A549 (cell line): ENCODE measurements around the gene BLACAT1. TPM values are rescaled to one million over a fixed set of nuclear protein-coding genes. Genes with fewer than 3 reads are reported as not detected.
"Not testable (repeated sequence)": the region's sequence is repeated elsewhere in the genome, so short reads cannot be mapped to it uniquely, and the experiment has no call there.

Experiments
- ATAC-seq, 2 experiments: fragments of 200-7000 bp in 1 of 2; fragments of >200 bp in 1 of 2; cut with Nextera tagmentation in 1 of 2; cut with Tn5 transposase in 1 of 2; 3 replicates each; pipeline versions ENCODE4 v1.8.0 to v1.9.1; 2018 to 2020; ENCODE audit warnings: mild to moderate bottlenecking in 1 of 2, moderate library complexity in 1 of 2
- CTCF ChIA-PET: fragments of 300-600 bp; sonication (Branson Sonifier 250); formaldehyde crosslinking; extraction: SDS; loops from one replicate; lab custom pipeline; 2021; ENCODE audit warnings: antibody characterized with exemption, inconsistent platforms; lab: Yijun Ruan, JAX
- POLR2A ChIA-PET: fragments of 350-600 bp; formaldehyde crosslinking; extraction: SDS; loops from one replicate; lab custom pipeline; 2021; ENCODE audit warnings: antibody characterized with exemption, inconsistent platforms; lab: Yijun Ruan, JAX
- DNase-seq, 2 experiments: peaks; one replicate each; pipeline versions ENCODE4 v3.0.0 to v3.0.0-alpha.2; 2011 to 2016; ENCODE audit warnings: low read depth in 1 of 2, low spot score in 1 of 2
- FAIRE-seq: peaks from 2 replicates; lab custom pipeline; 2011; peaks lifted over from hg19 to GRCh38; lab: Jason Lieb, UNC
- H3K27ac ChIP-seq, 2 experiments: fragments of >200 bp; sonication (Bioruptor Twin); formaldehyde crosslinking; 3 replicates each; pipeline ENCODE4 v1.5.1; 2016 to 2017
- H3K4me1 ChIP-seq: fragments of >200 bp; sonication (Bioruptor Twin); formaldehyde crosslinking; 3 replicates; pipeline ENCODE4 v1.6.1; 2016
- H3K4me2 ChIP-seq: fragments of >200 bp; sonication (Bioruptor Twin); formaldehyde crosslinking; 3 replicates; pipeline ENCODE4 v1.6.1; 2016
- H3K4me3 ChIP-seq: fragments of >200 bp; sonication (Bioruptor Twin); formaldehyde crosslinking; 3 replicates; pipeline ENCODE4 v1.5.1; 2016
- H3K9me3 ChIP-seq: fragments of >200 bp; sonication (Bioruptor Twin); formaldehyde crosslinking; 3 replicates; pipeline ENCODE4 v1.6.1; 2016
- CHD2 ChIP-seq: fragments of 150-350 bp; IDR thresholded peaks from 2 replicates; pipeline ENCODE4 v1.6.1; 2014; ENCODE audit warnings: low read length; ENCODE audit not compliant: partially characterized antibody
- FOSL2 ChIP-seq, 2 experiments: fragments of 450-650 bp in 1 of 2; fragments of >200 bp in 1 of 2; sonication (Bioruptor Twin) in 1 of 2; formaldehyde crosslinking; IDR thresholded peaks; 2 replicates each; pipeline versions ENCODE4 v1.5.0 to v1.6.1; 2016 to 2020; ENCODE audit warnings: mild to moderate bottlenecking in 1 of 2, moderate library complexity in 1 of 2
- GATA3 ChIP-seq: IDR thresholded peaks from 2 replicates; pipeline ENCODE4 v1.6.1; 2012; ENCODE audit warnings: borderline replicate concordance
- JUN ChIP-seq, 2 experiments: fragments of >200 bp; sonication (Bioruptor Twin); formaldehyde crosslinking; IDR thresholded peaks; 2 replicates in 1 of 2; 3 replicates in 1 of 2; pipeline ENCODE4 v1.6.1; 2016 to 2017
- KDM1A ChIP-seq: fragments of 200-600 bp; sonication (generic); IDR thresholded peaks from 2 replicates; pipeline ENCODE4 v1.6.1; 2016; ENCODE audit warnings: low read depth, mild to moderate bottlenecking
- RAD21 ChIP-seq, 2 experiments: fragments of >200 bp in 1 of 2; sonication (Bioruptor Twin) in 1 of 2; formaldehyde crosslinking in 1 of 2; IDR thresholded peaks in 1 of 2; conservative IDR thresholded peaks in 1 of 2; 2 replicates in 1 of 2; 3 replicates in 1 of 2; pipeline ENCODE4 v1.6.1; 2012 to 2018; ENCODE audit warnings: inconsistent platforms in 1 of 2
- ZC3H11A ChIP-seq: fragments of 450-650 bp; IDR thresholded peaks from 2 replicates; pipeline ENCODE4 v1.6.1; 2014; ENCODE audit warnings: antibody characterized with exemption, mild to moderate bottlenecking
- ZNF302 ChIP-seq: fragments of 250-450 bp; sonication (Bioruptor Pico); IDR thresholded peaks from 2 replicates; pipeline ENCODE4 v1.9.0; 2021; ENCODE audit warnings: inconsistent platforms, mild to moderate bottlenecking, moderate library complexity
- WGBS: methylation state at CpG from one replicate; pipeline ENCODE4 v1.1.6; 2017; ENCODE audit errors: missing lambda C conversion rate; 5-methylcytosine and 5-hydroxymethylcytosine counted together
- polyA plus RNA-seq, 4 experiments: library from polyadenylated mRNA; depleted of rRNA in 3 of 4; stranded (reverse); fragments of >200 nt; fragmentation: RNase III in 1 of 4; extraction: RNeasy Plus Mini Kit Qiagen cat#74134 plus additional on column Dnase treatment in 1 of 4; gene quantifications; 2 replicates in 3 of 4; 3 replicates in 1 of 4; pipeline ENCODE4 v1.2.3, GENCODE V29; 2011 to 2017
- small RNA-seq, 6 experiments: library from RNA; depleted of rRNA; stranded (forward); fragments of <200 nt; gene quantifications; one replicate each; pipeline ENCODE3, GENCODE V24; 2012

Gene BLACAT1
- polyA plus RNA-seq, 2 of the 4 experiments (the other 2 are of a cell fraction) = 0.09 TPM; not detected in 1

DNA sequence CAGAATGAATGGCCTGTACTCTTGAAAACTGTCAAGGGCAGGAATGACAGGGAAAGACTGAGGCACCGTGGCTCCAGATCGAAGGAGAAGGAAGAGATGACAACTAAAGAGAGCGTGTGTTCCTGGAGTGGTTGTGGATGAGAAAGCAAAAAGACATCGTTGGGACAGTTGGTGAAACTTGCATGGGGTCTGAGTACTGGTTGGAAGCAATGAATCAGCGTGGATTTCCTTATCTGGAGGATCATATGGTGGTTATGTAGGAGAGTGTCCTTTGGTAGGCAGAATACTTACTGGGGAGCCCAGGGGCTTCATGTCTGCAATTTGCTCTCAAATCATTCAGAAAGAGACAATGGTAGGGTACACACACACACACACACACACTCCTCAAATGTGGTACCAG lies 47.9 kb downstream of the BLACAT1 start (continued):
- TF ChIP-seq RAD21 (conservative IDR thresholded peaks at IDR 0.05 in 1 of 2, IDR thresholded peaks at IDR 0.05 in 1 of 2) = no peak
- no peak for TF ChIP-seq CHD2
- TF ChIP-seq JUN (IDR thresholded peaks at IDR 0.05) = no peak
- no peak for TF ChIP-seq ZC3H11A
- TF ChIP-seq FOSL2 (IDR thresholded peaks at IDR 0.05) = no peak
- TF ChIP-seq FOSL2 (CRISPR knock-in tag; IDR thresholded peaks at IDR 0.05) = no peak
- TF ChIP-seq ZNF302 = no peak
- TF ChIP-seq KDM1A = no peak
- TF ChIP-seq GATA3 = no peak

DNA sequence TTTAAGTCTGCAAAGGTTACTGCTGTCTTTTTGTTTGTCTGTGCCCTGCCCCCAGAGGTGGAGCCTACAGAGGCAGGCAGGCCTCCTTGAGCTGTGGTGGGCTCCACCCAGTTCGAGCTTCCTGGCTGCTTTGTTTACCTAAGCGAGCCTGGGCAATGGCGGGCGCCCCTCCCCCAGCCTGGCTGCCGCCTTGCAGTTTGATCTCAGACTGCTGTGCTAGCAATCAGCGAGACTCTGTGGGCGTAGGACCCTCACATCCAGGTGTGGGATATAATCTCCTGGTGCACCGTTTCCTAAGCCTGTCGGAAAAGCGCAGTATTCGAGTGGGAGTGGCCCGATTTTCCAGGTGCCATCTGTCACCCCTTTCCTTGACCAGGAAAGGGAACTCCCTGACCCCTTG lies 49.6 kb downstream of the BLACAT1 start:
- Histone ChIP-seq H3K27ac (peak overlapping the region; percentile 51 to 70; a peak in 4 of 6 replicates), H3K4me3 (peak overlapping the region; percentile 48), H3K4me2 (peak overlapping the region; percentile 83)
- ChIA-PET CTCF (interaction anchor here (1.2 to 2.3 kb wide), 4 partner anchors 9 to 118 kb away, joined by 4 to 10 read pairs (median 4); no protein-coding TSS in a partner anchor), POLR2A (interaction anchor here (0.6 kb wide), 1 partner anchor 57 kb away, joined by 3 read pairs; no protein-coding TSS in a partner anchor)
- WGBS = 0% methylated on average over 6 of the region's 12 CpGs
- not testable (repeated sequence) for H3K4me1 ChIP-seq, FAIRE-seq, ATAC-seq, H3K9me3 ChIP-seq, DNase-seq

Small RNA genes within 50 kb of the gene (small RNA-seq; reads per million reads assigned to genes)
- 0 to 10.7 (median 1.7) reads per million in 6 experiments for gene MIR135B

Other genes starting within 250 kb of the BLACAT1 start
- gene DSTYK, start 244.3 kb downstream of the BLACAT1 start, polyA plus RNA-seq (2011; rRNA removed) = 8.5 and 9.0 TPM in 2 replicates
- gene DSTYK, start 244.3 kb downstream of the BLACAT1 start, polyA plus RNA-seq (2017; fragmentation: RNase III; extraction: RNeasy Plus Mini Kit Qiagen cat#74134 plus additional on column Dnase treatment) = 8.5 to 8.7 TPM (median 8.6 TPM) in 3 replicates
- gene TMCC2, start 228.1 kb downstream of the BLACAT1 start, polyA plus RNA-seq (2011; rRNA removed) = 1.6 and 1.7 TPM in 2 replicates
- gene TMCC2, start 228.1 kb downstream of the BLACAT1 start, polyA plus RNA-seq (2017; fragmentation: RNase III; extraction: RNeasy Plus Mini Kit Qiagen cat#74134 plus additional on column Dnase treatment) = 2.9 to 3.7 TPM (median 3.2 TPM) in 3 replicates
- 22.6 and 29.7 TPM in 2 replicates for gene NUAK2, start 134.3 kb downstream of the BLACAT1 start, polyA plus RNA-seq (2011; rRNA removed)
- gene NUAK2, start 134.3 kb downstream of the BLACAT1 start, polyA plus RNA-seq (2017; fragmentation: RNase III; extraction: RNeasy Plus Mini Kit Qiagen cat#74134 plus additional on column Dnase treatment) = 37.8 to 40.9 TPM (median 38.8 TPM) in 3 replicates
- 0.37 and 0.40 TPM in 2 replicates for gene KLHDC8A, start 99.1 kb downstream of the BLACAT1 start, polyA plus RNA-seq (2011; rRNA removed)
- 0.32 to 0.51 TPM (median 0.34 TPM) in 3 replicates for gene KLHDC8A, start 99.1 kb downstream of the BLACAT1 start, polyA plus RNA-seq (2017; fragmentation: RNase III; extraction: RNeasy Plus Mini Kit Qiagen cat#74134 plus additional on column Dnase treatment)
- 0.14 and 0.36 TPM in 2 replicates for gene LEMD1, start 34.0 kb downstream of the BLACAT1 start, polyA plus RNA-seq (2011; rRNA removed)
- 0.18 to 0.26 TPM in 2 of 3 replicates, not detected in the other for gene LEMD1, start 34.0 kb downstream of the BLACAT1 start, polyA plus RNA-seq (2017; fragmentation: RNase III; extraction: RNeasy Plus Mini Kit Qiagen cat#74134 plus additional on column Dnase treatment)
- 0.75 and 1.3 TPM in 2 replicates for gene CDK18, start 48.6 kb upstream of the BLACAT1 start, polyA plus RNA-seq (2011; rRNA removed)
- gene CDK18, start 48.6 kb upstream of the BLACAT1 start, polyA plus RNA-seq (2017; fragmentation: RNase III; extraction: RNeasy Plus Mini Kit Qiagen cat#74134 plus additional on column Dnase treatment) = 1.4 to 2.3 TPM (median 2.0 TPM) in 3 replicates
- 11.9 and 12.7 TPM in 2 replicates for gene ELK4, start 176.0 kb upstream of the BLACAT1 start, polyA plus RNA-seq (2011; rRNA removed)
- gene ELK4, start 176.0 kb upstream of the BLACAT1 start, polyA plus RNA-seq (2017; fragmentation: RNase III; extraction: RNeasy Plus Mini Kit Qiagen cat#74134 plus additional on column Dnase treatment) = 5.8 to 6.4 TPM (median 5.9 TPM) in 3 replicates
- 2.8 and 3.0 TPM in 2 replicates for gene SLC45A3, start 224.5 kb upstream of the BLACAT1 start, polyA plus RNA-seq (2011; rRNA removed)
- gene SLC45A3, start 224.5 kb upstream of the BLACAT1 start, polyA plus RNA-seq (2017; fragmentation: RNase III; extraction: RNeasy Plus Mini Kit Qiagen cat#74134 plus additional on column Dnase treatment) = 2.5 to 3.4 TPM (median 3.3 TPM) in 3 replicates